ENCODE results near the gene OR4D2. TPM values are rescaled to one million over a fixed set of nuclear protein-coding genes. Genes with fewer than 3 reads are reported as not detected.

OR4D2 gene
- total RNA-seq, 1 donor from 2014 or later = not detected

DNA sequence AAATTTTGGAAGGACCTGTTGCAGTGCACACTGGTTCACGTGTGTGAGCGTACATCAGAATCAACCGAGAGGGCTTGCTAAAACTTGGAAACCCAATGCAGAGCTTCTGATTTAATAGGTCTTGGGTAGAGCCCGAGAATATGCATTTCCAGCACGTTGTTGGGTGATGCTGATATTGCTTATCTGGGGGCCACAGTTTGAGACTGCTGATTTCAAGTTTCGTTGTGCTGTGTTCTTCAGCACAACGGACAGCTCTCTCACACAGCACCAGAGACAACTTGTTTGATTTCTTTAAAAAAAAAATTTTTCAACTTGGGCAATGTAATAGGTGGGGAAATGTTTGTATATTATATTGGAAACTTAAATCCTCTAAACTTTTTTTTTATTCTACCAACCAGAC is 9.4 kb downstream of the OR4D2 start:
- Mint-ChIP-seq H3K27me3 (ENCODE audit: low read depth) (peaks cover 55% of the 10 kb centered on the region), H3K27ac (no peak overlapping the region), H3K4me3 (no peak overlapping the region), H3K4me1 (no peaks in the 10 kb centered on the region), H3K9me3 (no peaks in the 10 kb centered on the region), H3K36me3 (no peaks in the 10 kb centered on the region)
- DNase-seq (ENCODE audit: low spot score in 2 of 2, unreplicated experiment in 2 of 2) = no peak
- TF ChIP-seq, protein P1, sequence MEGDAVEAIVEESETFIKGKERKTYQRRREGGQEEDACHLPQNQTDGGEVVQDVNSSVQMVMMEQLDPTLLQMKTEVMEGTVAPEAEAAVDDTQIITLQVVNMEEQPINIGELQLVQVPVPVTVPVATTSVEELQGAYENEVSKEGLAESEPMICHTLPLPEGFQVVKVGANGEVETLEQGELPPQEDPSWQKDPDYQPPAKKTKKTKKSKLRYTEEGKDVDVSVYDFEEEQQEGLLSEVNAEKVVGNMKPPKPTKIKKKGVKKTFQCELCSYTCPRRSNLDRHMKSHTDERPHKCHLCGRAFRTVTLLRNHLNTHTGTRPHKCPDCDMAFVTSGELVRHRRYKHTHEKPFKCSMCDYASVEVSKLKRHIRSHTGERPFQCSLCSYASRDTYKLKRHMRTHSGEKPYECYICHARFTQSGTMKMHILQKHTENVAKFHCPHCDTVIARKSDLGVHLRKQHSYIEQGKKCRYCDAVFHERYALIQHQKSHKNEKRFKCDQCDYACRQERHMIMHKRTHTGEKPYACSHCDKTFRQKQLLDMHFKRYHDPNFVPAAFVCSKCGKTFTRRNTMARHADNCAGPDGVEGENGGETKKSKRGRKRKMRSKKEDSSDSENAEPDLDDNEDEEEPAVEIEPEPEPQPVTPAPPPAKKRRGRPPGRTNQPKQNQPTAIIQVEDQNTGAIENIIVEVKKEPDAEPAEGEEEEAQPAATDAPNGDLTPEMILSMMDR (IDR thresholded peaks at IDR 0.05; ENCODE audit: unreplicated experiment) = no peak

- no peak for DNase-seq (ENCODE audit: low spot score in 2 of 2, unreplicated experiment in 2 of 2)
- Mint-ChIP-seq H3K9me3 (no peaks in the 10 kb centered on the region), H3K27ac (no peak overlapping the region), H3K4me3 (no peak overlapping the region), H3K4me1 (no peaks in the 10 kb centered on the region), H3K27me3 (ENCODE audit: low read depth) (peaks cover 21% of the 10 kb centered on the region), H3K36me3 (no peaks in the 10 kb centered on the region)
- TF ChIP-seq, protein P1 (IDR thresholded peaks at IDR 0.05; ENCODE audit: unreplicated experiment) = no peak
Measured at GRCh38 chr17:58181796-58182195, 15.0 kb downstream of the OR4D2 start.

DNA sequence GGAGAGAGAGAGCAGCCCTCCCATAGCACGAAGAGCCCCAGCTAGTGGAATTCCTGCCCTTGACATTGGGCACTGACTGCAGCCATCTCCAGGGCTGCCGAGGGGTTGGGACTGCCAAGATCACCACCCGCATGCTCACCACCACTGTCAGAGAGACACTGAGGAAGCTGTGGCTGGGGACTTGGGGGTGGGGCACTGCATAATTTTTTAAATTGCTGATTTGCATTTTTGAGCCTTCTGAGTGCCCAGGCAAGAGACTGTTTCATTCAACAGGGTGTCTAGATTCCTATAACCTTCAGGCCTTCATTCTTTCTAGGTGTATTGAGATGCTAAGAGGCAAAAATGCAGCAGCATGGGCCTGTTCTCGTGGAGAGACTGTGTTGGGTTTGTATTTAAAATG is 16.7 kb downstream of the OR4D2 start:
- no peaks in the 10 kb centered on the region for H3K36me3 Mint-ChIP-seq
- no peaks in the 10 kb centered on the region for H3K4me1 Mint-ChIP-seq
- H3K9me3 Mint-ChIP-seq = no peaks in the 10 kb centered on the region
- TF ChIP-seq, protein P1 (IDR thresholded peaks at IDR 0.05; ENCODE audit: unreplicated experiment) = no peak
- no peak overlapping the region for H3K4me3 Mint-ChIP-seq
- no peak for DNase-seq (ENCODE audit: low spot score in 2 of 2, unreplicated experiment in 2 of 2)
- no peak overlapping the region for H3K27ac Mint-ChIP-seq
- H3K27me3 Mint-ChIP-seq (ENCODE audit: low read depth) = peaks cover 28% of the 10 kb centered on the region

DNA sequence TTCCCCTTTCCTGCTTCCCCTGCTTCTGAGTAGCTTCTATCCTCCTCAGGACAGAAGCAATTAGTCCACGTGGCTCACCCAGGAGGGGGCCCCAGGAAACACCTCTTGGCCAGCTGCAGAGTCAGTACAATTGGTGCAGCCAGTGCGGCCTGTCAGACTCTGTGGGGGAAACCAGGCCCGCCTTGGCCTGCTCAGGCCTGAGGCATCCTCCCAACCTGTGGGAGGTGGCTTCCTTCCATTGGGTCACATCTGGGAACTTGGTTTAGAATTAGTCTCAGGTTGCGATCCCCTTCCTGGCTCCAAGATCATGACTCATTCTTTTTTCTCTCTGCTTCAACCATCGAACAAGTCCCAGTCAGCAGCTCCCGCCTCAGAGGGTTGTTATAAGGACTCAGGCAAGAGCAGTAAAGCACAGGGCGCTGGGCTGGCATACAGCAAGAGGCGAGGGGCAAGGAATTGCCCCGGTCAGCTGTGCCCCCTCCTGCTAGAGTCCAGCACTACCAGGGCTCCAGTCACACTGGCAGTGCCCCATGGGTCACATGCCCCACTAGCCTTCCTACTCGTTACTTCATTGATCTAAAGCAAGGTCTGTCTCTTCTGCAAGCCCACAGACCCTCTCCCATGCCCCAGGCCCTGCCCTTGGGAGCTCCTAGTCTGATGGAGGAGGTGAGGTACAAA is 17.7 kb downstream of the OR4D2 start:
- H3K27me3 Mint-ChIP-seq (ENCODE audit: low read depth) = peaks cover 33% of the 10 kb centered on the region
- no peaks in the 10 kb centered on the region for H3K9me3 Mint-ChIP-seq
- TF ChIP-seq, protein P1 (IDR thresholded peaks at IDR 0.05; ENCODE audit: unreplicated experiment) = no peak
- no peaks in the 10 kb centered on the region for H3K4me1 Mint-ChIP-seq
- H3K4me3 Mint-ChIP-seq = no peak overlapping the region
- no peak for DNase-seq (ENCODE audit: low spot score in 2 of 2, unreplicated experiment in 2 of 2)
- H3K27ac Mint-ChIP-seq = no peak overlapping the region
- H3K36me3 Mint-ChIP-seq = no peaks in the 10 kb centered on the region

- DNase-seq (ENCODE audit: low spot score in 2 of 2, unreplicated experiment in 2 of 2) = no peak
- H3K36me3 Mint-ChIP-seq = no peaks in the 10 kb centered on the region
- no peak overlapping the region for H3K27ac Mint-ChIP-seq
- peaks cover 36% of the 10 kb centered on the region for H3K27me3 Mint-ChIP-seq (ENCODE audit: low read depth)
- TF ChIP-seq, protein P1 (IDR thresholded peaks at IDR 0.05; ENCODE audit: unreplicated experiment) = no peak
- no peaks in the 10 kb centered on the region for H3K9me3 Mint-ChIP-seq
- no peaks in the 10 kb centered on the region for H3K4me1 Mint-ChIP-seq
- H3K4me3 Mint-ChIP-seq = no peak overlapping the region
Measured at GRCh38 chr17:58184986-58185761, 18.4 kb downstream of the OR4D2 start.
